K562 (cell line): ENCODE measurements around the gene ORAI3.

Source experiments
- ZNF3 ChIP-seq: fragments of 250-450 bp; sonication (Bioruptor Pico); IDR thresholded peaks from 2 replicates; pipeline ENCODE4 v1.5.0; 2021; ENCODE audit warnings: mild to moderate bottlenecking, moderate library complexity
- TF ChIP-seq, protein P1 (sequence below): fragments of 200-400 bp; formaldehyde crosslinking; IDR thresholded peaks from 2 replicates; pipeline ENCODE4 v1.6.1; 2017; ENCODE audit warnings: mild to moderate bottlenecking, low read depth, low read length, moderate library complexity

DNA sequence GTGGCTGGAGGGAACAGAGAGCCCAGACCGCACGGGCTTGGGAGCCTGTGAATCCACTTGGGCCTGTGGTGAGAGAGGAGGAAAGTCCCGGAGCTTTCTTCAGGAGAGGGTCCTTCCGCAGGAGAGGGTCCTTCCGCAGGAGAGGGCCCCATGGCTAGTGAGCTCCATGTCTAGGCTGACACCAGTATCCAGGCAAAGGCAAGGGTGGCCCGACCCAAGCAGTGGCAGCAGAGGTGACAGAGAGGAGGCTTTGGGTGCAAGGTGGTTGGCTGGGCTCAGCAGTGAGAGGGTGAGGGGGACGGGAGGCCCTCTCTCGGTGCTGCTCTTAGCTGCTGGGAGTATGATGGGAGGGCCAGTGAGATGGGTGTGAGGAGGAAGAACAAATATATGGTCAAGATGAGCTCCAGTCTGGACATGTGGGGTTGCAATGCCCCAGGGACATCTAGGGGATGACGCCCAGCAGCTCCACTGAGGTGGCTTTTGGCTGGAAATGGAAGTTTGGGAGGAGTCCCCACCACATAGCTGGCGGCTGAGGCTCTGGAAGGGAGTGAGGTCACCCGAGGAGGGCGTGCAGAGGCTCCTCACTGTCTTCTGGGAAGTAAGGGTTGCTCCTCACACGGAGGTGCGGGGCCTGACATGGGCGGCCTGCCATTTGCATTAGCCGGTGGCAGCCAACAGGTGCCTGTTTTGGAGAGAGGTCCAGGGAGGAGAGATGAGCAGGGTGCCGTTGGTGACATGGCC is 33.9 kb downstream of the ORAI3 start:
- no peak for TF ChIP-seq ZNF3 (CRISPR knock-in tag)
- TF ChIP-seq, protein P1, sequence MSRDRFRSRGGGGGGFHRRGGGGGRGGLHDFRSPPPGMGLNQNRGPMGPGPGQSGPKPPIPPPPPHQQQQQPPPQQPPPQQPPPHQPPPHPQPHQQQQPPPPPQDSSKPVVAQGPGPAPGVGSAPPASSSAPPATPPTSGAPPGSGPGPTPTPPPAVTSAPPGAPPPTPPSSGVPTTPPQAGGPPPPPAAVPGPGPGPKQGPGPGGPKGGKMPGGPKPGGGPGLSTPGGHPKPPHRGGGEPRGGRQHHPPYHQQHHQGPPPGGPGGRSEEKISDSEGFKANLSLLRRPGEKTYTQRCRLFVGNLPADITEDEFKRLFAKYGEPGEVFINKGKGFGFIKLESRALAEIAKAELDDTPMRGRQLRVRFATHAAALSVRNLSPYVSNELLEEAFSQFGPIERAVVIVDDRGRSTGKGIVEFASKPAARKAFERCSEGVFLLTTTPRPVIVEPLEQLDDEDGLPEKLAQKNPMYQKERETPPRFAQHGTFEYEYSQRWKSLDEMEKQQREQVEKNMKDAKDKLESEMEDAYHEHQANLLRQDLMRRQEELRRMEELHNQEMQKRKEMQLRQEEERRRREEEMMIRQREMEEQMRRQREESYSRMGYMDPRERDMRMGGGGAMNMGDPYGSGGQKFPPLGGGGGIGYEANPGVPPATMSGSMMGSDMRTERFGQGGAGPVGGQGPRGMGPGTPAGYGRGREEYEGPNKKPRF: no peak
